ENCODE measurements around the gene BASP1. TPM values are rescaled to one million over a fixed set of nuclear protein-coding genes. Genes with fewer than 3 reads are reported as not detected.

The BASP1 gene
- total RNA-seq, 2 donors from 2014 or later: 60.3 to 63.0 TPM

DNA sequence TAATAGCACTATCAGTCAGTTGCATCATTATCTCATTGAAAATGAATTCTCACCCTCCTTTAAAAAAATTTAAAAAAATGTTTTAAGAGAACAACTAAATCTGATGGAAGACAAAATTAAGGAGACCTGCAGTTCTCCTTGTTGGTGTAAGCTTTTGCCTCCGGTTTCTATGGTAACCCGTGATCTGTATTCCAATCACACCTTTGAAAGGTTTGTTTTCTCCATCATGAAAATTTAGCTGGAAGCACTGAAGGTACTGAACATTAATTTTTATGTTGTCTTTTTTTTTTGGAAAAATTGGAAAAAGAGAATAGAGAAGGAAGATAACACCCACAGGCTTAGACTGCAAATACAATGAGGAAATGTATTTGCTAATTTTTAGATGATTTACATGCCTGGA is 2.5 kb upstream of the BASP1 start:
- DNase-seq: no peak
- peaks cover 7% of the 10 kb centered on the region for H3K27me3 Mint-ChIP-seq (ENCODE audit: insufficient read depth)
- no peak overlapping the region for H3K9ac ChIP-seq (ENCODE audit: extremely low read depth, low read length, poor library complexity, severe bottlenecking)
- H3K27me3 ChIP-seq (ENCODE audit: control insufficient read depth, insufficient read depth, low read length, poor library complexity, severe bottlenecking): no peaks in the 10 kb centered on the region
- WGBS, 2 experiments (ENCODE audit: insufficient coverage in 1 of 2, insufficient read length in 1 of 2): 94 to 100% methylated on average over 2 of the region's 2 CpGs
- H3K27ac Mint-ChIP-seq: no peak overlapping the region
- no peaks in the 10 kb centered on the region for H3K36me3 Mint-ChIP-seq (ENCODE audit: low read depth)
- no peak overlapping the region for H3K4me3 Mint-ChIP-seq
- H3K4me3 ChIP-seq (ENCODE audit: low read length): no peak overlapping the region
- TF ChIP-seq, protein P1, sequence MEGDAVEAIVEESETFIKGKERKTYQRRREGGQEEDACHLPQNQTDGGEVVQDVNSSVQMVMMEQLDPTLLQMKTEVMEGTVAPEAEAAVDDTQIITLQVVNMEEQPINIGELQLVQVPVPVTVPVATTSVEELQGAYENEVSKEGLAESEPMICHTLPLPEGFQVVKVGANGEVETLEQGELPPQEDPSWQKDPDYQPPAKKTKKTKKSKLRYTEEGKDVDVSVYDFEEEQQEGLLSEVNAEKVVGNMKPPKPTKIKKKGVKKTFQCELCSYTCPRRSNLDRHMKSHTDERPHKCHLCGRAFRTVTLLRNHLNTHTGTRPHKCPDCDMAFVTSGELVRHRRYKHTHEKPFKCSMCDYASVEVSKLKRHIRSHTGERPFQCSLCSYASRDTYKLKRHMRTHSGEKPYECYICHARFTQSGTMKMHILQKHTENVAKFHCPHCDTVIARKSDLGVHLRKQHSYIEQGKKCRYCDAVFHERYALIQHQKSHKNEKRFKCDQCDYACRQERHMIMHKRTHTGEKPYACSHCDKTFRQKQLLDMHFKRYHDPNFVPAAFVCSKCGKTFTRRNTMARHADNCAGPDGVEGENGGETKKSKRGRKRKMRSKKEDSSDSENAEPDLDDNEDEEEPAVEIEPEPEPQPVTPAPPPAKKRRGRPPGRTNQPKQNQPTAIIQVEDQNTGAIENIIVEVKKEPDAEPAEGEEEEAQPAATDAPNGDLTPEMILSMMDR (conservative IDR thresholded peaks at IDR 0.05): no peak
- peaks cover 11% of the 10 kb centered on the region for H3K4me1 ChIP-seq (ENCODE audit: control insufficient read depth, insufficient read depth, low read length)
- peaks cover 31% of the 10 kb centered on the region for H3K4me1 Mint-ChIP-seq
- no peaks in the 10 kb centered on the region for H3K9me3 ChIP-seq (ENCODE audit: control insufficient read depth, low read length)
- no peak overlapping the region for H3K27ac ChIP-seq (ENCODE audit: low read depth, low read length)
- peaks cover 3% of the 10 kb centered on the region for H3K36me3 ChIP-seq (ENCODE audit: control insufficient read depth, insufficient read depth, low read length)
- H3K9me3 Mint-ChIP-seq: peaks cover 2% of the 10 kb centered on the region

DNA sequence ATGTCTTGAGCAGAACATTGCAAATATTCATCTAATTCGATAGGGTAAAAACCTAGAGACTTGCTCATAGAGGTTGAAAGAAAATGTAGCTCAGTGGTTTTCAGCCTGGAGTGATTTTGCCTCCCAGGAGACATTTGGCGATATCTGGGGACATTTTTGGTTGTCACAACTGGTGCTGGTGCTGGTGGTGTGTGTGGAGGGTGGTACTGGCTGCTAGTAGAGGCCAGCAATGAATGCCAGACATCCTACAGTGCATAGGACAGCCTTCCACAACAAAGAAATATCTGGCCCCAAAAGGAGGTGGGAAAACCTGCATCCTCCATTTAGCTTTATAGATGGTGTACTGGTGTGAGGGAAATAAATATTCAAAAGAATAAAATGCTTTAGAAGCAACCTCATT is 2.1 kb upstream of the BASP1 start:
- H3K4me1 ChIP-seq (ENCODE audit: control insufficient read depth, insufficient read depth, low read length): peaks cover 11% of the 10 kb centered on the region
- H3K9ac ChIP-seq (ENCODE audit: extremely low read depth, low read length, poor library complexity, severe bottlenecking): no peak overlapping the region
- H3K27me3 ChIP-seq (ENCODE audit: control insufficient read depth, insufficient read depth, low read length, poor library complexity, severe bottlenecking): no peaks in the 10 kb centered on the region
- no peak overlapping the region for H3K27ac ChIP-seq (ENCODE audit: low read depth, low read length)
- no peaks in the 10 kb centered on the region for H3K36me3 Mint-ChIP-seq (ENCODE audit: low read depth)
- DNase-seq: no peak
- H3K9me3 Mint-ChIP-seq: peaks cover 2% of the 10 kb centered on the region
- no peak overlapping the region for H3K4me3 ChIP-seq (ENCODE audit: low read length)
- TF ChIP-seq, protein P1 (conservative IDR thresholded peaks at IDR 0.05): no peak
- H3K4me3 Mint-ChIP-seq: no peak overlapping the region
- H3K27ac Mint-ChIP-seq: no peak overlapping the region
- WGBS, 2 experiments (ENCODE audit: insufficient coverage in 1 of 2, insufficient read length in 1 of 2): 83 to 100% methylated on average over 1 to 2 of the region's 2 CpGs
- peaks cover 34% of the 10 kb centered on the region for H3K4me1 Mint-ChIP-seq
- peaks cover 7% of the 10 kb centered on the region for H3K27me3 Mint-ChIP-seq (ENCODE audit: insufficient read depth)
- H3K36me3 ChIP-seq (ENCODE audit: control insufficient read depth, insufficient read depth, low read length): peaks cover 5% of the 10 kb centered on the region
- H3K9me3 ChIP-seq (ENCODE audit: control insufficient read depth, low read length): no peaks in the 10 kb centered on the region

DNA sequence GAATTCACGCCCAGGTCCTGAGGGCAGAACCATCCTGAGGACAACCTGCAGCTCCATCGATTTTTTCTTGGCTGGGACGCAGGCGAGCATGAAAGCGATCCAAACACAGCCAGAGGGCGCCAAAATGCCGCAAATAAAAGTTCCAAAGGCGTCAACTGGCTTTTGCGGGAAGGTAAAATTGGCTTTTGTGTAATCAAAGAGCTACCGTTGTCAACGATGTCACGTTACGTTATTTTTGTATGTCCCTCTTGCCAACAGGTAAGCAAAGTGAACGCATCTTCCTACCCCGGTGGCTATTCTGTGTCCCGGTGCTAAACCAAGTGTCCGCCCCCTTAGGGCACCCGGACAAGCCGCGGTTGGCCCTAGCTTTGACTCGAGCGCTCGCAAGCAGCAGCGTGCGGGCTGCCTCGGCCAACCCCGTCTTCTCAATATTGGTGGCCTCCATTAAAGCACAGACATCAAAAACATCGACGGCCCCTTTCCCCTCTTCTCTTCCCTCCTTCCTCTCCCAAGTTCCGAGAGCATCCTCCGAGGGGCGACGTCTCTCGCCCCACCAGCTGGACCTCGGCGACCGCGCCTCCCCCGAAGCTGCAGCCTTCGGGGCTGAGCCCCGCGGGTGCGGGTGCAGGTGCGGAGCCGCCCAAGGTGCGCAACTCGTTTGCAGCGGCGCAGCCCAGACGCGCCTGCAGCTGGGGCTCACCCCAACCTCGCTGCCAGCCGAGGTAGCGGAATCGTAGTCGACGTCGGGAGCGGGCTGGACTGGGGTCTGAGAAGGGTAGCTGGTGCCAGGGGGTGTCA is 1.1 kb upstream of the BASP1 start:
- Mint-ChIP-seq H3K36me3 (ENCODE audit: low read depth) (no peaks in the 10 kb centered on the region), H3K9me3 (peaks cover 2% of the 10 kb centered on the region), H3K27me3 (ENCODE audit: insufficient read depth) (peaks cover 7% of the 10 kb centered on the region), H3K4me1 (peaks cover 31% of the 10 kb centered on the region), H3K4me3 (peak overlapping the region; percentile 90), H3K27ac (peak overlapping the region; percentile 77)
- Histone ChIP-seq H3K9ac (ENCODE audit: extremely low read depth, low read length, poor library complexity, severe bottlenecking) (peak overlapping the region; percentile 28), H3K36me3 (ENCODE audit: control insufficient read depth, insufficient read depth, low read length) (peaks cover 13% of the 10 kb centered on the region), H3K27me3 (ENCODE audit: control insufficient read depth, insufficient read depth, low read length, poor library complexity, severe bottlenecking) (no peaks in the 10 kb centered on the region), H3K27ac (ENCODE audit: low read depth, low read length) (peak overlapping the region; percentile 77), H3K4me1 (ENCODE audit: control insufficient read depth, insufficient read depth, low read length) (peaks cover 11% of the 10 kb centered on the region), H3K4me3 (ENCODE audit: low read length) (peak overlapping the region; percentile 79), H3K9me3 (ENCODE audit: control insufficient read depth, low read length) (no peaks in the 10 kb centered on the region)
- peak; percentile 94 for DNase-seq
- TF ChIP-seq, protein P1 (conservative IDR thresholded peaks at IDR 0.05): peak; percentile 92
- 1 to 3% methylated on average over 24 to 59 of the region's 59 CpGs for WGBS, 2 experiments (ENCODE audit: insufficient coverage in 1 of 2, insufficient read length in 1 of 2)
